Caco-2 (cell line): ENCODE measurements around the gene C3orf18. TPM values are rescaled to one million over a fixed set of nuclear protein-coding genes. Genes with fewer than 3 reads are reported as not detected.

Source experiments
- BruUV-seq: library from RNA; stranded (reverse); fragments of 400-500 nt; replicated peaks from 2 replicates; lab custom pipeline; 2021; lab: Mats Ljungman, UMichigan
- CTCF ChIA-PET: fragments of 300-600 bp; sonication (Branson Sonifier 250); formaldehyde crosslinking; loops from one replicate; lab custom pipeline; 2022; ENCODE audit warnings: antibody characterized with exemption; lab: Charles Lee
- POLR2A ChIA-PET: fragments of 300-600 bp; sonication (Branson Sonifier 250); formaldehyde crosslinking; loops from one replicate; lab custom pipeline; 2022; ENCODE audit warnings: antibody characterized with exemption; lab: Charles Lee
- DNase-seq, 2 experiments: peaks; one replicate each; pipeline versions ENCODE4 v3.0.0 to v3.0.0-alpha.2; 2020 to 2022
- H3K27me3 ChIP-seq: replicated peaks from 2 replicates; pipeline ENCODE4 v1.6.0; 2011; ENCODE audit warnings: low read length; ENCODE audit not compliant: control insufficient read depth, insufficient read depth
- H3K36me3 ChIP-seq: 2 replicates; pipeline ENCODE4 v1.5.1; 2011; ENCODE audit warnings: low read length; ENCODE audit not compliant: control insufficient read depth, insufficient read depth
- H3K4me1 ChIP-seq: fragments of 250-450 bp; sonication (Bioruptor Pico); 2 replicates; pipeline ENCODE4 v1.5.1; 2020; ENCODE audit warnings: mild to moderate bottlenecking
- H3K4me3 ChIP-seq: 2 replicates; pipeline ENCODE4 v1.5.1; 2011; ENCODE audit warnings: low read depth, mild to moderate bottlenecking, control low read depth, low read length
- H3K9me3 ChIP-seq: fragments of 250-450 bp; sonication (Bioruptor Pico); 2 replicates; pipeline ENCODE4 v1.5.1; 2020; ENCODE audit warnings: mild to moderate bottlenecking, moderate library complexity
- H3K27ac Mint-ChIP-seq: one replicate; pipeline ENCODE4 v1.8.0; 2022; ENCODE audit warnings: mixed read lengths; ENCODE audit not compliant: unreplicated experiment
- H3K27me3 Mint-ChIP-seq: one replicate; pipeline ENCODE4 v1.8.0; 2022; ENCODE audit warnings: mixed read lengths; ENCODE audit not compliant: insufficient read depth, unreplicated experiment
- H3K36me3 Mint-ChIP-seq: one replicate; pipeline ENCODE4 v1.8.0; 2022; ENCODE audit warnings: mild to moderate bottlenecking, mixed read lengths; ENCODE audit not compliant: insufficient read depth, unreplicated experiment
- H3K4me1 Mint-ChIP-seq: one replicate; pipeline ENCODE4 v1.8.0; 2022; ENCODE audit warnings: low read depth, mixed read lengths; ENCODE audit not compliant: unreplicated experiment
- H3K4me3 Mint-ChIP-seq: one replicate; pipeline ENCODE4 v1.8.0; 2022; ENCODE audit warnings: mild to moderate bottlenecking, moderate library complexity, mixed read lengths; ENCODE audit not compliant: unreplicated experiment
- H3K9me3 Mint-ChIP-seq: one replicate; pipeline ENCODE4 v1.8.0; 2022; ENCODE audit warnings: mixed read lengths; ENCODE audit not compliant: unreplicated experiment
- intact Hi-C: fragments of 100-400 bp; cut with micrococcal nuclease; formaldehyde crosslinking; loops from one replicate; pipeline ENCODE4 v1.10.0; 2022; ENCODE audit not compliant: unreplicated experiment
- total RNA-seq: library from RNA; stranded (reverse); gene quantifications from 2 replicates; pipeline ENCODE4 v1.2.3, GENCODE V29; 2022
- TF ChIP-seq, protein P1 (sequence below), 2 experiments: fragments of 200-600 bp in 1 of 2; IDR thresholded peaks; 1 replicate in 1 of 2; 2 replicates in 1 of 2; pipeline versions ENCODE4 v1.5.1 to v1.8.0; 2011 to 2022; ENCODE audit warnings: antibody characterized with exemption in 1 of 2, control low read depth in 1 of 2, inconsistent platforms in 1 of 2, low read depth in 1 of 2, low read length in 1 of 2, mild to moderate bottlenecking in 1 of 2, moderate library complexity in 1 of 2; ENCODE audit not compliant: insufficient read depth in 1 of 2, severe bottlenecking in 1 of 2, unreplicated experiment in 1 of 2

C3orf18 gene
- total RNA-seq, 1 experiment from 2014 or later, result 2.1 TPM

DNA sequence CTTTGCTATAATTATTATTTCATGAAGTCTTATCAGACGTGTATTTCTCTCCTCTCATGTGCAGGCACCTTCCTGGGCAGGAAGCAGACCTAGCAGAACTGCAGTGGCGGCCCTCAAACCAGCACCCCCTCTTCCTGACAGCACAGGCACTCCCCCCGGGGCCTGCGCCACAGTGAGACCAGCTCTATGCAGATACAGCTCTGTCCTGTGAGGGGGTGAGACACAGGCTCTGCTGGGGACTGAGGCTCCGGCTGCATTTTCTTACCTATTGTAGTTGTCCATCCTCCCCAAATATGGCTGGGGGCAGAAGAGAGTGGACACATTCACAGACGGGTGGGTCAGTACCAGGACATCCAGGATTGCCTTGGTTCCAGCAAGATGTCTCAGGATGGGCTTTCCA lies 39.0 kb upstream of the C3orf18 start:
- BruUV-seq, result no TSS peak
- no peaks in the 10 kb centered on the region for H3K36me3 ChIP-seq
- H3K4me3 Mint-ChIP-seq, result no peak overlapping the region
- no peaks in the 10 kb centered on the region for H3K9me3 Mint-ChIP-seq
- no peaks in the 10 kb centered on the region for H3K9me3 ChIP-seq
- ChIA-PET CTCF (no interaction called here), POLR2A (no interaction called here)
- H3K27me3 ChIP-seq, result no peaks in the 10 kb centered on the region
- H3K4me3 ChIP-seq, result no peak overlapping the region
- H3K27ac Mint-ChIP-seq, result no peak overlapping the region
- no peak for DNase-seq
- intact Hi-C loops, result no loop called here
- peaks cover 20% of the 10 kb centered on the region for H3K4me1 Mint-ChIP-seq
- TF ChIP-seq, protein P1, sequence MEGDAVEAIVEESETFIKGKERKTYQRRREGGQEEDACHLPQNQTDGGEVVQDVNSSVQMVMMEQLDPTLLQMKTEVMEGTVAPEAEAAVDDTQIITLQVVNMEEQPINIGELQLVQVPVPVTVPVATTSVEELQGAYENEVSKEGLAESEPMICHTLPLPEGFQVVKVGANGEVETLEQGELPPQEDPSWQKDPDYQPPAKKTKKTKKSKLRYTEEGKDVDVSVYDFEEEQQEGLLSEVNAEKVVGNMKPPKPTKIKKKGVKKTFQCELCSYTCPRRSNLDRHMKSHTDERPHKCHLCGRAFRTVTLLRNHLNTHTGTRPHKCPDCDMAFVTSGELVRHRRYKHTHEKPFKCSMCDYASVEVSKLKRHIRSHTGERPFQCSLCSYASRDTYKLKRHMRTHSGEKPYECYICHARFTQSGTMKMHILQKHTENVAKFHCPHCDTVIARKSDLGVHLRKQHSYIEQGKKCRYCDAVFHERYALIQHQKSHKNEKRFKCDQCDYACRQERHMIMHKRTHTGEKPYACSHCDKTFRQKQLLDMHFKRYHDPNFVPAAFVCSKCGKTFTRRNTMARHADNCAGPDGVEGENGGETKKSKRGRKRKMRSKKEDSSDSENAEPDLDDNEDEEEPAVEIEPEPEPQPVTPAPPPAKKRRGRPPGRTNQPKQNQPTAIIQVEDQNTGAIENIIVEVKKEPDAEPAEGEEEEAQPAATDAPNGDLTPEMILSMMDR (IDR thresholded peaks at IDR 0.05; ENCODE audit: insufficient read depth in 1 of 2, low read depth in 1 of 2, low read length in 1 of 2, severe bottlenecking in 1 of 2, unreplicated experiment in 1 of 2), result no peak
- H3K36me3 Mint-ChIP-seq, result peaks cover 11% of the 10 kb centered on the region
- no peaks in the 10 kb centered on the region for H3K27me3 Mint-ChIP-seq
- H3K4me1 ChIP-seq, result peaks cover 27% of the 10 kb centered on the region

DNA sequence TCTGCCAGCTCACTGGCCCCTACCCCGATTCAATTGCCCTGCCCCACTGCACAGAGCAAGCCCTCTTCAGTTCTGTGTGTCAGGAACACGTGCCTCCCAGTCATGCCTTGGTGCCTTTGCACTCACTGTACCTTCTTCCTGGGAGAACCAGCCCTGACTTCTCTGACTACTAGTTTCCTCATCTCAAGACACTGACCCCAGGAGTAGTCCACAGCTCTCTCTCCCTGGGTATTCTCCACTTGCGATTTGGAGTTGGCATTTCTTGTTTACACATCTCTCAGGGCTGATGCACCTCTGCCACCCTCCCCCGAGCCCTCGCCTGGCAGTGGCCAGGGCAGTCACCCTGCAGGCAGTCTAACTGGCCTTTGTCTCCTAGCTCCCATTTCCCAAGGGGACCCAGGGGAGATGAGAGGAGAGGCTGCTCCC lies 38.4 kb upstream of the C3orf18 start:
- BruUV-seq, result no TSS peak
- CTCF ChIA-PET, result interaction anchor here (1.0 kb wide), 1 partner anchor 35 kb away, joined by 3 read pairs; no protein-coding TSS in a partner anchor
- peaks cover 20% of the 10 kb centered on the region for H3K4me1 Mint-ChIP-seq
- Histone ChIP-seq H3K9me3 (no peaks in the 10 kb centered on the region), H3K4me1 (peaks cover 33% of the 10 kb centered on the region), H3K4me3 (no peak overlapping the region), H3K36me3 (no peaks in the 10 kb centered on the region), H3K27me3 (no peaks in the 10 kb centered on the region)
- no peak overlapping the region for H3K27ac Mint-ChIP-seq
- TF ChIP-seq, protein P1 (IDR thresholded peaks at IDR 0.05; ENCODE audit: insufficient read depth in 1 of 2, low read depth in 1 of 2, low read length in 1 of 2, severe bottlenecking in 1 of 2, unreplicated experiment in 1 of 2), result no peak
- no peak for DNase-seq
- H3K4me3 Mint-ChIP-seq, result no peak overlapping the region
- H3K9me3 Mint-ChIP-seq, result no peaks in the 10 kb centered on the region
- POLR2A ChIA-PET, result no interaction called here
- intact Hi-C loops, result no loop called here
- peaks cover 4% of the 10 kb centered on the region for H3K36me3 Mint-ChIP-seq
- H3K27me3 Mint-ChIP-seq, result no peaks in the 10 kb centered on the region

DNA sequence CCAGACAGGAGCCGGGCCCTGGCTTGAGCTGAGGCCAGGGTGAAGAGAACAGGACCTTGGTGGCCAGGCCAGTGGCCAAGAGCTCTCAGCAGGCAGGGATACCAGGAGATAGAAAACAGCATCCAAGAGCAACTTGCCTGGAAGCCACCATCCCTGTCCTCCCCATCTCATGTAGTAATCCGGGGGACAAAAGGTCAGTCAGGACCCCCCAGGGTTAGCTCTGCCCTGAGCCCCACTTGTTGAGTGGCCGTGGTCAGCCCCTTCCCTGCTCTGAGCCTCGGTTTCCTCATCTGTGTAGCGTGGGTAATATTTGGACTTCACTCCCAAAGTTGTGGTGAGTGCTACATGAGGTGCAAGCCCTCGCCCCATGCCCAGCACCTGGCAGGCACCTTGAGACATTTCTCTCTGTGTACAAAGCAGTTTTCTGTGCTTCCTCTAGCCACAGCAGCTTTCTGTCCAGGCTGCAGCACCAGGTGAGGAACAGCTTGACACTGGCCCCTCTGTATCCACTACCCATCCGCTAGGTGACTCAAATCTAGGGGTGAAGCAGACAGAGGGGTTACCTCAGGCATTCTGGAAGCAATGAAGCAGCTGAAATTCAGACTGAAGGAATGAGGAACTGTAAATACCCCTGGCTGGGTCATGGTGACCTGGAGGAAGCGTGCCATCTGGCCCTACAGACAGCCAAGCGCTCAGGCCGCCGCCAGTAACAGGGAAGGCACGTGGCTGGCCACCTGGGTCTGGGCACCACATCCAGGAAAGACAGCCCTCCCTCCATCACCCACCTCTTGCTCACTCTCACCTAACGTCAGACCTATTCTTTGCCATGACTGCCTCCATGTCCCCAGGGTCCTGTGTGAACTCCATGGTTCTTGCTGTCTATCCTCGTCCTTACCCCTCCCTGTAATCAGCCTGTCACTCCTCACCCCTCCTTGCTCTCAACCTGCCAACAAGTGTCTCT lies 37.4 kb upstream of the C3orf18 start:
- Mint-ChIP-seq H3K36me3 (peaks cover 4% of the 10 kb centered on the region), H3K27me3 (no peaks in the 10 kb centered on the region), H3K9me3 (no peaks in the 10 kb centered on the region), H3K27ac (no peak overlapping the region), H3K4me1 (peaks cover 18% of the 10 kb centered on the region), H3K4me3 (no peak overlapping the region)
- H3K9me3 ChIP-seq, result no peaks in the 10 kb centered on the region
- TF ChIP-seq, protein P1 (IDR thresholded peaks at IDR 0.05; ENCODE audit: insufficient read depth in 1 of 2, low read depth in 1 of 2, low read length in 1 of 2, severe bottlenecking in 1 of 2, unreplicated experiment in 1 of 2), result no peak
- no peaks in the 10 kb centered on the region for H3K36me3 ChIP-seq
- H3K4me1 ChIP-seq, result peaks cover 36% of the 10 kb centered on the region
- ChIA-PET POLR2A (no interaction called here), CTCF (interaction anchor here (0.6 to 1.0 kb wide), 2 partner anchors 34 to 795 kb away, joined by 3 read pairs; no protein-coding TSS in a partner anchor)
- no TSS peak for BruUV-seq
- intact Hi-C loops, result no loop called here
- H3K27me3 ChIP-seq, result no peaks in the 10 kb centered on the region
- no peak overlapping the region for H3K4me3 ChIP-seq
- no peak for DNase-seq
